Measurements from ENCODE around the gene ADAMTSL4.

ADAMTSL4 gene

GRCh38 chr1:150550222-150551050 is 1.2 kb downstream of the ADAMTSL4 start:
- no peaks in the 10 kb centered on the region for H3K9me3 ChIP-seq (ENCODE audit: low read depth, low read length)
- H3K4me3 ChIP-seq = no peak overlapping the region

GRCh38 chr1:150551051-150551783 is 2.0 kb downstream of the ADAMTSL4 start:
- no peaks in the 10 kb centered on the region for H3K9me3 ChIP-seq (ENCODE audit: low read depth, low read length)
- DNase-seq (ENCODE audit: low read depth, low spot score) = no peak
- H3K4me3 ChIP-seq = no peak overlapping the region
- no peak overlapping the region for H3K27ac ChIP-seq
- no peak overlapping the region for H3K9ac ChIP-seq (ENCODE audit: insufficient read length)
- H3K36me3 ChIP-seq (ENCODE audit: insufficient read depth, low read length) = no peaks in the 10 kb centered on the region
- no peak for TF ChIP-seq EZH2 (IDR thresholded peaks at IDR 0.05)
- no peak for TF ChIP-seq FOXP2 (optimal IDR thresholded peaks at IDR 0.05; ENCODE audit: control extremely low read depth, extremely low read length, insufficient read depth)
- no peak for TF ChIP-seq POLR2AphosphoS5 (IDR thresholded peaks at IDR 0.05; ENCODE audit: borderline replicate concordance, low read depth, low read length)

More at GRCh38 chr1:150550222-150551050, 1.2 kb downstream of the ADAMTSL4 start:
- TF ChIP-seq FOXP2 (optimal IDR thresholded peaks at IDR 0.05; ENCODE audit: control extremely low read depth, extremely low read length, insufficient read depth) (no peak), EZH2 (IDR thresholded peaks at IDR 0.05) (no peak), POLR2AphosphoS5 (IDR thresholded peaks at IDR 0.05; ENCODE audit: borderline replicate concordance, low read depth, low read length) (no peak)
- no peak overlapping the region for H3K9ac ChIP-seq (ENCODE audit: insufficient read length)
- no peaks in the 10 kb centered on the region for H3K36me3 ChIP-seq (ENCODE audit: insufficient read depth, low read length)
- no peak overlapping the region for H3K27ac ChIP-seq
- DNase-seq (ENCODE audit: low read depth, low spot score) = no peak

- TF ChIP-seq EZH2 (IDR thresholded peaks at IDR 0.05) (no peak), POLR2AphosphoS5 (IDR thresholded peaks at IDR 0.05; ENCODE audit: borderline replicate concordance, low read depth, low read length) (no peak), FOXP2 (optimal IDR thresholded peaks at IDR 0.05; ENCODE audit: control extremely low read depth, extremely low read length, insufficient read depth) (no peak)
- no peak for DNase-seq (ENCODE audit: low read depth, low spot score)
- no peaks in the 10 kb centered on the region for H3K9me3 ChIP-seq (ENCODE audit: low read depth, low read length)
- no peak overlapping the region for H3K9ac ChIP-seq (ENCODE audit: insufficient read length)
- H3K4me3 ChIP-seq = no peak overlapping the region
- H3K36me3 ChIP-seq (ENCODE audit: insufficient read depth, low read length) = no peaks in the 10 kb centered on the region
- no peak overlapping the region for H3K27ac ChIP-seq
Observed at GRCh38 chr1:150551784-150552127, 2.5 kb downstream of the ADAMTSL4 start.

GRCh38 chr1:150552128-150552910 is 3.1 kb downstream of the ADAMTSL4 start:
- no peaks in the 10 kb centered on the region for H3K9me3 ChIP-seq (ENCODE audit: low read depth, low read length)
- H3K4me3 ChIP-seq = no peak overlapping the region
- no peak overlapping the region for H3K9ac ChIP-seq (ENCODE audit: insufficient read length)
- no peaks in the 10 kb centered on the region for H3K36me3 ChIP-seq (ENCODE audit: insufficient read depth, low read length)
- no peak overlapping the region for H3K27ac ChIP-seq
- DNase-seq (ENCODE audit: low read depth, low spot score) = no peak
- no peak for TF ChIP-seq FOXP2 (optimal IDR thresholded peaks at IDR 0.05; ENCODE audit: control extremely low read depth, extremely low read length, insufficient read depth)
- no peak for TF ChIP-seq POLR2AphosphoS5 (IDR thresholded peaks at IDR 0.05; ENCODE audit: borderline replicate concordance, low read depth, low read length)
- no peak for TF ChIP-seq EZH2 (IDR thresholded peaks at IDR 0.05)

GRCh38 chr1:150552911-150553289 is 3.7 kb downstream of the ADAMTSL4 start:
- DNase-seq (ENCODE audit: low read depth, low spot score) = no peak
- H3K9me3 ChIP-seq (ENCODE audit: low read depth, low read length) = no peaks in the 10 kb centered on the region
- no peak overlapping the region for H3K27ac ChIP-seq
- TF ChIP-seq FOXP2 (optimal IDR thresholded peaks at IDR 0.05; ENCODE audit: control extremely low read depth, extremely low read length, insufficient read depth) (no peak), EZH2 (IDR thresholded peaks at IDR 0.05) (no peak), POLR2AphosphoS5 (IDR thresholded peaks at IDR 0.05; ENCODE audit: borderline replicate concordance, low read depth, low read length) (no peak)
- no peak overlapping the region for H3K9ac ChIP-seq (ENCODE audit: insufficient read length)
- no peak overlapping the region for H3K4me3 ChIP-seq
- no peaks in the 10 kb centered on the region for H3K36me3 ChIP-seq (ENCODE audit: insufficient read depth, low read length)

GRCh38 chr1:150553392-150554085 is 4.3 kb downstream of the ADAMTSL4 start:
- TF ChIP-seq POLR2AphosphoS5 (IDR thresholded peaks at IDR 0.05; ENCODE audit: borderline replicate concordance, low read depth, low read length) (no peak), FOXP2 (optimal IDR thresholded peaks at IDR 0.05; ENCODE audit: control extremely low read depth, extremely low read length, insufficient read depth) (no peak), EZH2 (IDR thresholded peaks at IDR 0.05) (no peak)
- no peaks in the 10 kb centered on the region for H3K9me3 ChIP-seq (ENCODE audit: low read depth, low read length)
- H3K4me3 ChIP-seq = no peak overlapping the region
- no peak overlapping the region for H3K9ac ChIP-seq (ENCODE audit: insufficient read length)
- DNase-seq (ENCODE audit: low read depth, low spot score) = no peak
- no peaks in the 10 kb centered on the region for H3K36me3 ChIP-seq (ENCODE audit: insufficient read depth, low read length)
- no peak overlapping the region for H3K27ac ChIP-seq

GRCh38 chr1:150554086-150554452 is 4.9 kb downstream of the ADAMTSL4 start:
- no peak for TF ChIP-seq POLR2AphosphoS5 (IDR thresholded peaks at IDR 0.05; ENCODE audit: borderline replicate concordance, low read depth, low read length)
- TF ChIP-seq EZH2 (IDR thresholded peaks at IDR 0.05) = no peak
- TF ChIP-seq FOXP2 (optimal IDR thresholded peaks at IDR 0.05; ENCODE audit: control extremely low read depth, extremely low read length, insufficient read depth) = no peak
- H3K9ac ChIP-seq (ENCODE audit: insufficient read length) = no peak overlapping the region
- no peaks in the 10 kb centered on the region for H3K36me3 ChIP-seq (ENCODE audit: insufficient read depth, low read length)
- no peak overlapping the region for H3K27ac ChIP-seq
- no peak for DNase-seq (ENCODE audit: low read depth, low spot score)
- no peaks in the 10 kb centered on the region for H3K9me3 ChIP-seq (ENCODE audit: low read depth, low read length)
- H3K4me3 ChIP-seq = no peak overlapping the region

All from SK-N-MC (cell line).